K562 (cell line): ENCODE measurements around the gene RUNDC1. TPM values are rescaled to one million over a fixed set of nuclear protein-coding genes. Genes with fewer than 3 reads are reported as not detected.

ENCODE experiments used
- GABPA ChIP-seq: fragments of 200-800 bp; sonication (Bioruptor generic); conservative IDR thresholded peaks from 2 replicates; pipeline ENCODE4 v1.6.1; 2016; ENCODE audit warnings: low read depth, missing genetic modification characterization, missing compliant biosample characterization
- HDAC1 ChIP-seq, 2 experiments: fragments of 450-650 bp; IDR thresholded peaks; 2 replicates each; pipeline ENCODE4 v1.6.1; 2016 to 2017; ENCODE audit warnings: inconsistent platforms in 1 of 2, mild to moderate bottlenecking in 1 of 2, moderate library complexity in 1 of 2
- PHF8 ChIP-seq: fragments of 200-600 bp; sonication (generic); IDR thresholded peaks from 2 replicates; pipeline ENCODE4 v1.6.1; 2012; ENCODE audit warnings: mixed run types, mild to moderate bottlenecking, inconsistent platforms, low read length, moderate library complexity, borderline replicate concordance
- RAD51 ChIP-seq: fragments of 450-650 bp; IDR thresholded peaks from 2 replicates; pipeline ENCODE4 v1.7.1; 2016; ENCODE audit warnings: low read depth, mild to moderate bottlenecking, borderline replicate concordance
- SMARCA4 ChIP-seq: fragments of 450-650 bp; IDR thresholded peaks from 2 replicates; pipeline ENCODE4 v1.6.1; 2016
- STAT5A ChIP-seq: IDR thresholded peaks from 2 replicates; pipeline ENCODE4 v1.6.1; 2012; ENCODE audit warnings: low read length, inconsistent platforms, borderline replicate concordance
- ZBTB7A ChIP-seq: IDR thresholded peaks from 2 replicates; pipeline ENCODE4 v1.6.1; 2011; ENCODE audit warnings: low read depth, mild to moderate bottlenecking, low read length, moderate library complexity, borderline replicate concordance; ENCODE audit not compliant: control insufficient read depth
- polyA plus RNA-seq, 8 experiments: library from polyadenylated mRNA; depleted of rRNA in 4 of 8; stranded (reverse) in 5 of 8; unstranded in 3 of 8; fragments of >200 nt; fragmentation: Nextera tagmentation in 2 of 8; fragmentation: Illumina TruSeq in 1 of 8; extraction: Ambion mirVana in 2 of 8; extraction: Trizol in 1 of 8; gene quantifications; 2 replicates each; pipeline versions ENCODE4 v1.2.1 to v1.2.3, GENCODE V29; 2011 to 2014; ENCODE audit warnings: inconsistent platforms in 1 of 8, missing spikeins in 1 of 8
- total RNA-seq, 7 experiments: library from RNA; depleted of rRNA in 6 of 7; stranded (reverse); fragments of >200 nt in 6 of 7; fragmentation: Illumina TruSeq in 2 of 7; extraction: Trizol in 2 of 7; gene quantifications; 2 replicates each; pipeline versions ENCODE4 v1.2.1 to v1.2.3, GENCODE V29; 2011 to 2021; ENCODE audit warnings: low replicate concordance in 1 of 7
- TF ChIP-seq, protein P1 (sequence below): sonication (generic); formaldehyde crosslinking; IDR thresholded peaks from 2 replicates; pipeline ENCODE4 v1.8.0; 2022; ENCODE audit warnings: mild to moderate bottlenecking, low read depth, missing genetic modification reagents
- TF ChIP-seq, protein P2 (sequence below): fragments of 450-650 bp; formaldehyde crosslinking; IDR thresholded peaks from 2 replicates; pipeline ENCODE4 v1.4.0; 2020; ENCODE audit warnings: mild to moderate bottlenecking, moderate library complexity
- TF ChIP-seq, protein P3 (sequence below): sonication (generic); formaldehyde crosslinking; IDR thresholded peaks from 2 replicates; pipeline ENCODE4 v1.5.0; 2020; ENCODE audit warnings: missing genetic modification reagents

The RUNDC1 gene
- total and polyA plus RNA-seq, 9 of the 15 experiments (the other 6 are each of a cell fraction or from before 2014, with no cell fraction given): 3.4 to 12.6 (median 9.4) TPM

DNA sequence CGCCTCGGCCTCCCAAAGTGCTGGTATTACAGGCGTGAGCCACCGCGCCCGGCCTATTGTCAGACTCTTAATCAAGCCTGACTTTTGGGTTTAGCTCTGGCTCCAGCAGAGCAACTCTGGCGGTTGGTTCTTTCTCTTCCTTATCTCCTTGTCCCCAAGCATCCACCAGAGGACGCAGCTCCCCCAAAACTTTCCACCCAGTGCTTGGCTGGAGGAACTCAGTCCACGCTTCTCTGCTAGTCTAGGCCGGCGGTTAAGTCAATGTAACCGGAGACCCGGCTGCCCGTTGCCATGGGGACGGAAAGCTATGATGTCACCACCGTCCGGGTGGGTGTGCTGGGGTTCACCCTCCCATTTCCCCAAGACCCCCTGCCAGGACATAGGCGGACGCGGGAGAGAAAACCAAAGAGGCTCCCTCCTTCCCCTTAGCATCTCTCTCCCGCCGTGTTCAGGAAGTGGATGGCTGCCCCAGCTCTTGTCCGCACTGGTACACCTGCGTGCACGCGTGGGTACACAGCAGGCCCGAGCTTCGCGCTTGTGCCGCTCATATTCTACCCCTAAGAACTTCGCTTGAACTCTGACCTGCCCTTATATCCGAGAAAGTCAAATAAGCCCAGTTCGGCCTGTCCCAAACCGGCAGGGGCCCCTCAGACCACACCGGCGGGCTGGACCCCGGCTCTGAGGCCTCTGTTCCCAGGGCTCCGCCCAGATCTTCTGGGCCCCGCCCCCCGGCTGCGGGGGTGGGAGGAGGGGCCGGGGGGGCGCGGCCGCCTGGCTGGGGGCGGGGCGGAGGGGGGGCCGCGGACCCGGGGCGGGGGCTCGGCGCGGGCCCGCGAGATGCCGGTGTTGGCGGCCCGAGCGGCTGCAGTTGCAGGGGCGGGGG lies 44.3 kb downstream of the RUNDC1 start, which contains the start of gene RND2 (continued):
- TF ChIP-seq, protein P1, sequence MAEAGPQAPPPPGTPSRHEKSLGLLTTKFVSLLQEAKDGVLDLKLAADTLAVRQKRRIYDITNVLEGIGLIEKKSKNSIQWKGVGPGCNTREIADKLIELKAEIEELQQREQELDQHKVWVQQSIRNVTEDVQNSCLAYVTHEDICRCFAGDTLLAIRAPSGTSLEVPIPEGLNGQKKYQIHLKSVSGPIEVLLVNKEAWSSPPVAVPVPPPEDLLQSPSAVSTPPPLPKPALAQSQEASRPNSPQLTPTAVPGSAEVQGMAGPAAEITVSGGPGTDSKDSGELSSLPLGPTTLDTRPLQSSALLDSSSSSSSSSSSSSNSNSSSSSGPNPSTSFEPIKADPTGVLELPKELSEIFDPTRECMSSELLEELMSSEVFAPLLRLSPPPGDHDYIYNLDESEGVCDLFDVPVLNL (CRISPR knock-in tag): 0 out of 2 replicates have a peak, but pooled peaks have one; percentile 23
- TF ChIP-seq HDAC1 (IDR thresholded peaks at IDR 0.05) (peak in 1 of 2 experiments; percentile 96; a peak in 2 of 4 replicates), ZBTB7A (peak; percentile 78), GABPA (tag) (peak; percentile 46), SMARCA4 (peak; percentile 72), PHF8 (peak; percentile 72; the same call in 1 of the 2 replicates), STAT5A (peak; percentile 10; the same call in 1 of the 2 replicates), RAD51 (no peak)
- TF ChIP-seq, protein P2, sequence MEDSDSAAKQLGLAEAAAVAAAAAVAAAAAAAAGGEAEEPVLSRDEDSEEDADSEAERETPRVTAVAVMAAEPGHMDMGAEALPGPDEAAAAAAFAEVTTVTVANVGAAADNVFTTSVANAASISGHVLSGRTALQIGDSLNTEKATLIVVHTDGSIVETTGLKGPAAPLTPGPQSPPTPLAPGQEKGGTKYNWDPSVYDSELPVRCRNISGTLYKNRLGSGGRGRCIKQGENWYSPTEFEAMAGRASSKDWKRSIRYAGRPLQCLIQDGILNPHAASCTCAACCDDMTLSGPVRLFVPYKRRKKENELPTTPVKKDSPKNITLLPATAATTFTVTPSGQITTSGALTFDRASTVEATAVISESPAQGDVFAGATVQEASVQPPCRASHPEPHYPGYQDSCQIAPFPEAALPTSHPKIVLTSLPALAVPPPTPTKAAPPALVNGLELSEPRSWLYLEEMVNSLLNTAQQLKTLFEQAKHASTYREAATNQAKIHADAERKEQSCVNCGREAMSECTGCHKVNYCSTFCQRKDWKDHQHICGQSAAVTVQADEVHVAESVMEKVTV (CRISPR knock-in tag): peak; percentile 54; the same call in 1 of the 2 replicates
- TF ChIP-seq, protein P3, sequence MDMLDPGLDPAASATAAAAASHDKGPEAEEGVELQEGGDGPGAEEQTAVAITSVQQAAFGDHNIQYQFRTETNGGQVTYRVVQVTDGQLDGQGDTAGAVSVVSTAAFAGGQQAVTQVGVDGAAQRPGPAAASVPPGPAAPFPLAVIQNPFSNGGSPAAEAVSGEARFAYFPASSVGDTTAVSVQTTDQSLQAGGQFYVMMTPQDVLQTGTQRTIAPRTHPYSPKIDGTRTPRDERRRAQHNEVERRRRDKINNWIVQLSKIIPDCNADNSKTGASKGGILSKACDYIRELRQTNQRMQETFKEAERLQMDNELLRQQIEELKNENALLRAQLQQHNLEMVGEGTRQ (CRISPR knock-in tag): no peak
